GM11168 (cell line): Measurements from ENCODE around the gene BMPR1B.

ENCODE experiments used
- in situ Hi-C: fragments of 300-500 bp; cut with MboI; formaldehyde crosslinking; loops from one replicate; pipeline ENCODE4 v1.12.0; 2022; ENCODE audit warnings: low sequenced_read_pairs; ENCODE audit not compliant: unreplicated experiment

BMPR1B gene

DNA sequence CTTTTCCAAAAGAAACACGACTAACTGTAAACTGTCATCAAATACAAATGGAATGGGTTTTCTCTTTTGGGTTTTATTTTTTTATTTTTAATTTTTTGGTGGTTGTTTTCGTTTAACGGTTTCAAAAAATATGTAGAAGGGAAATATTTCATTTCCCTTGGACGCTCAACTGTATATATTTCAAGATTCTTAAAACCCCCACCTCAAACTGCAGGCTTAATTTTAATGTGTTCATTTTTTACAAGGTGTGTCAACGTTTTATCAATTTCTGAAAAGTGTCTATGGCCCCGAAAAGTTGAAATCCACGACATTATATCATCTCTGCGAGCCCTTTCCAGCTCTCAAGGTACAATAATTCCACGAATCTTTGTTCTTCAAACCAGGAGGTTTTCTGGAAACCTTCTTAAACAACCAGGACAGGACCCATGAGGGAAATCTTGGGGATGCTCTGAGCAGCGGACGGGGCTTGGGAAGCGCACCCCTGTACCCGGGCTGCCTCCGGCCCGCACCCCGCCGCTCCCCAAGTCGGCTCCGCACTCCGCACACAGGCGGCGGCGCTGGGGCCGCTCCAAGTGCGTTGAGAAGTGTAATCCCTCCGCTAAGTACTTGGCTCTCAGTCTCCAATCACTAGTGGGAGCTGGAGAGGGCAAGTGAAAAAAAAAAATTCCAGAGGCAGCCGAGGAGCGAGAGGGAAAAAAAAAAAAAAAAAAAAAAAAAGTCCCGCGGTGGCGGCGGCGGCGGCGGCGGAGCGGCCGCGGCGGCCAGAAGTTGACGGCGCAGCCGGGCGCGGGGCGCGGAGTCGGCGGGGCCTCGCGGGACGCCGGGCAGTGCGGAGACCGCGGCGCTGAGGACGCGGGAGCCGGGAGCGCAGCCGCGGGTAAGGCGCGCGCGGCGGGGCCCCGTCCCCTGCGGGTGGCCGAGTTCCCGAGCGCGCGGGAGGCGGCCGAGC lies at the start of gene BMPR1B:
Gene BMPR1B, plus strand, starts transcription at position 764 of the 949 bp plus-strand sequence. CDS start 346,470 bp downstream, outside the sequence.
- in situ Hi-C loops, result no loop called here

- in situ Hi-C loops, result no loop called here
Observed at GRCh38 chr4:94711635-94712034, 46.1 kb upstream of the BMPR1B start.

DNA sequence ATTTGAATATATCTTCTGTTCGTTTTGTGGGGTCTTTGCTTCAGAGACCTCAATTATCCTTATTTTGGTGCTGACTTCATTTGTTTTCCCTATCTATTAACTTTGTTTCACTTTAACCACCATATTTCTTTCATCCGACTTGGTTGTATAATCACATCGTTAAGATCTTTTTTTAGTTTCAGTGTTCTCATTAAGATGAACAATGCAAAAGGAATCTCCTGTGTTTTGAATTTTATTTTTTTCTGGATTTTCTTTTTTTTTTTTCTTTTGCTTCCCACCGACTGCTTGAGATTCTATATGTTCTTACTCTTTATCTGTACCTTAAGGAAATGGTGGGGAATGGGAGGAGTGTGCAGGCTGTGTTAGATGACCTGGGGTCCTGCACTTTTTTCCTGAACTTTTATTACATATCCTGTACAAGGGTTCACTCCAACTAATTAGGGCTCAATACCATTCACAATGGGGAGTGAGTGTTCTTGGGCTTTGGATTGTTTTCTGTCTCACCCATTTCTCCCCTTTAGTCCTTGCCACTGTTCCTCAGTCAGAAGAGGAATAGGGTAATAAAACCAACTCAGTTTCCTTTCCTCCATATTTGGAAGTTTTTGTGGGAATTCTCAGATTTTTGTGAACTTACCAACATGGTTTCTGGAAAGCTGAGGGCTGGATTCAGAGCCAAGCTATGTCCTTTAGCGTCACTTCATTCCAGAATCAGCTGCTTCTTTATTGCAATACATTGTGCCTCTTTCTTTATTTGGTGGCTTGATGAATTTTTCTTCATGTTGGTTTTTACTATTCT lies 43.2 kb upstream of the BMPR1B start:
- in situ Hi-C loops, result no loop called here

DNA sequence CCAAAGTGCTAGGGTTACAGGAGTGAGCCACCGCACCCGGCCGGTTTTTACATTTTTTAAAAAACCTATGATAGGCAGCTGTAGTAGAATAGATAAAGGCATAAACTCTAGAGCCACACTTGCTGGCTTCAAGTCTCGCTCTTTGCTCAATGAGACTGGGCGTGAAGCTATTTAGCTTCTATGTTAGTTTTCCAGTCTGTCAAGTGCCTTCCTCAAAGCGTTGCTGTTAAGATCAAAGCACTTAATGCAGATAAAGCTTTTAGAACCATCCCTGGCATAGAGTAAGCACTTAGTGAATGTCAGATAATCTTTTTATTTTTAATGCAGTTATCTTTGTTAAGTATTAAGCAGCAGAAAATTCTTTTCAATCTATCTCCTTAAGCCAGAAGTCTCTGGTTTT lies 42.0 kb upstream of the BMPR1B start:
- in situ Hi-C loops, result no loop called here

DNA sequence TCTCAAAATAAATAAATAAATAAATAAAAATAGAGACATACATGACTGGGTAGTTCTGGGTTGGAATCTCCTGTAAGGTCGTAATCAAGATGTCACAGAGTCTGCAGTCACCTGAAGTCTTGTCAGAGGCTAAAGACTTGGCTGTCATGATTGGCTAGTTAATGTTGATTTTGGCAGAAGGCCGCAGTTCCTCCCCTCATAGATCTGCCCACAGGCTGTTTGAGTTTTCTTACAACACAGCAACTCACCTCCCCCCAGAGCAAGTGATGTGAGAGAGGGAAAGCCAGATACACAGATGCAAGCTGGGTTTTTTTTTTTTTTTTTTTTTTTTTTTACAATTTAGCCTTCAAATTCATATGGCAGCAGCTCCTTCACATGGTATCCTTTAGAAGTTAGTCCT lies 36.4 kb upstream of the BMPR1B start:
- in situ Hi-C loops, result no loop called here

DNA sequence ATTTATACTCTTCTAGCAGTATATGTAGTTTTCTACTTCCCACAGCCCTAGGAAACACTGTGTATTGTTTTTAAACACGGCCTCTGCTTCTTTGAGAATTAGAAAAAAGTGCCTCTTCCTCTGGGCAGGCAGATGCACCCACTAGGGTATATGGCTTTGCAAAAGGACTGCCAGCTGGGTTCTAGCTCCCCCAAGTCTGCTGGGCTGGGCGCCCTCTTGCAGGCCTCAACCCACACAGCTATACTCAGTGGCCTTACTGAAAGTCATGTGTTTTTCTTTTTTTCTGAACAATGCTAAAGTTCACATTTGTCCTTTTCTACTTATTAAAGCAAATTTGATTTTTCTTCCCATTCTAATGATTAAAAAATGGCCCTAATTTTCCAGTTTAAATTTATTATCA lies 35.5 kb upstream of the BMPR1B start:
- in situ Hi-C loops, result no loop called here

- in situ Hi-C loops, result no loop called here
Observed at GRCh38 chr4:94722748-94723147, 35.0 kb upstream of the BMPR1B start.

DNA sequence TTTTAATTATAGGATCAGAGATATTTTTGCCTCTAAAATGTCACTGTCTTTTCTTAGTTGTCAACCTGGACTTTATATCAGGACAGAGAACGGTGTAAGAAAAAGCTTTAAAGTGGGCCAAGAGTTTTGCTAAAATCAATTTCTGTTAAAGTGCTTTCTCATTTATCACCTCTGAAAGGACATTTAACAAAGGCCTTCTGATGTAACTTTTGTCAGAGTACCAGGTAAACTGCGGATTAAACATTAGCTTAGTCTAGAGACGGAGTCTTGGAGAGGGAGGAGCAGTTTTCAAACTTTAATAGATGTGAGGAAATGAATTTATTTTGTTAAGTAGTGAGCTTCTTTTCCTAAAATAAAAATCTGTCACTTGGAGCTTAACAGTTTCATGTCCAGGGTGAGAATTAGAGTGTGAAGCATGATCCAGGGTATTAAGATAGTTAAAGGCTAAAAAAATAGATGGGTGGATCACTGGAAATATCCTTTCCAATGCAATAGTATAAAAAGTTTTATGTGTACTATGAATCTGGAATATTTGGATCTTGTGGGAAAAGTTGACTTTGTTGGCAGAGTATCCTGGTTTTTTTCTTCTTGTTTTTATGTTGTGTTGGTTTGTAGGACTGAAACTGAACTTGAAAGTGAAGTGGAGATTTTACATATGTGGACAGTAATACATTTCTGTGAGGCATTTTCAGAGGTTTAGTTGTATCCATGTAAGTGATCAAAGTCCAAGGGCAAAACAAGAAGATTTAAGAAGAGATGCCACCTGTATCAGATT lies 33.6 kb upstream of the BMPR1B start:
- in situ Hi-C loops, result no loop called here

DNA sequence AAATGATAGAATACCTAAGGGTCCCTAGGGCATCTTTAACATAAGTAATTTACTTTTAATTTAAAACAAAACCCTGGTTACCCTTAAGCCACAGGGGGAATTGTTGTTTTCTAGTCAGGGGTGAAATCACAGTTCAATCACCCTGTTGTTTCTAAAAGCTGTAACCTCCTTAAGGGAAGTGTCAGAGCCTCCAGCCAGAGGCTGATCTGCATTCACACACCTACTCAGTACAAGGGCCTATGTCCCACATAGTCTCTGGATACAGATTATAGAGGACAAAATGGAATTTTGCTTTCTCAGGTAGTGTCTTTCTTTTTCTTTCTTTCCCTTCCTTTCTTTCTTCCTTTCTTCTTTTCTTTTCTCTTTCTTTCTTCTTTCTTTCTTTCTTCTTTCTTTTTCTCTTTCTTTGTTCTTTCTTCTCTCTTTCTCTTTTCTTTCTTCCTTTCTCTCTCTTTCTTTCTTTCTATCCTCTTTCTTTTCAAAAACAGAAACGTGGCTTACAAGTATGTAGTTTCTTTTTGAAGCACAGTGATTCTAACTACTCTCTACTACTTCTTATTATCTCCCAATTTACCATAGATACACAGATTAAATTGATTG lies 31.1 kb upstream of the BMPR1B start:
- in situ Hi-C loops, result no loop called here

DNA sequence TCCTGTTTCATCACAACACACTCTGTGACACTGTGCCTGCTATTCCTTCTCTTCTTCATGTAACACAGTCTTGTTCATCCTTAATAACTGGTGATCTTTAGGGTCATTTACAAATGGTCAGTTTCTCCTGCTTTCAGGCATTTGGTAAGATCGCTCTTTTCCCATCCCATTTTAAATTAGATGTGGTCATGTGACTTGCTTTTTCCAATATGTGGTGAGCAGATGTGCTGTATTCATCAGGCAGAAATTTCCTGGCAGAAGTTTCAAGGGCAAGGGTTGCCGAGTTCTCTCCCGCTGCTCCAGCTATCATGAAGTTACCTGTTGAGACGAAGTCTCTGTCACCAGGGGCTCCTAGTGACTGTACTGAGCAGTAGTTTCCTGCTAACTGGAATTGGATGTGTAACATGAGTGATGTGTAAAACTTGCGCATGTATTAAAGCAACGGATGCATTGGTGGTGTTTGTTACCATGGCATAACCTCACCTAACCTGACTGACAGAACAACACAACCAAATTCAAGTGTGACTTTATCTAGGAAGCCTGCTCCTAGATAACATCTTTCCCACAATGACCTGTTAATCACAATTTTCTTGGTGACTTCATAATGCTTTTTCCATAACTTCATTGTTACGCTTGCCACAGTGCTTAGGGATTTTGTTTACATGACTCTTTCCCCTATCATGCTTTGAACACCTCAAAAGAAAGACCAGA lies 29.5 kb upstream of the BMPR1B start:
- in situ Hi-C loops, result no loop called here

- in situ Hi-C loops, result no loop called here
Observed at GRCh38 chr4:94732358-94732698, 25.4 kb upstream of the BMPR1B start.

GRCh38 chr4:94739741-94740140 lies 18.0 kb upstream of the BMPR1B start:
- in situ Hi-C loops, result no loop called here

- in situ Hi-C loops, result no loop called here
Observed at GRCh38 chr4:94741304-94741703, 16.5 kb upstream of the BMPR1B start.

DNA sequence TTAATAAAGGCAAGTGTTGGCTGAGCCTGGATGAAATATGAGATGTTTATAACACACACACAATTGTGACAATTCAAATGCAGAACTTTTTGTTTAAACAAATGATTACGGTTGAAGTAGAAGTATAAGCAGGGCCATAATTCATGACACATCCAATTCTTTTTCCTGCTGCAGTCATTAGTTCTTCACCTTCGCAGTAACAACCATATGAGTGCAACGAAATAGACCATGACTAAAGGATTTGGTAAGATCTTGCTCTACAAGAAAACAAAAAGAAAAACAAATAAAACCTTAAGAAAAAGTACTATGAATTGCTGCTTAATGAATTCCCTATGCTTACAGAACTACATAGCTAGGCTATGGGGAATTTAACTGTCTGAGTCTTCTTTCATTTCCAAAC lies 13.9 kb upstream of the BMPR1B start:
- in situ Hi-C loops, result no loop called here

DNA sequence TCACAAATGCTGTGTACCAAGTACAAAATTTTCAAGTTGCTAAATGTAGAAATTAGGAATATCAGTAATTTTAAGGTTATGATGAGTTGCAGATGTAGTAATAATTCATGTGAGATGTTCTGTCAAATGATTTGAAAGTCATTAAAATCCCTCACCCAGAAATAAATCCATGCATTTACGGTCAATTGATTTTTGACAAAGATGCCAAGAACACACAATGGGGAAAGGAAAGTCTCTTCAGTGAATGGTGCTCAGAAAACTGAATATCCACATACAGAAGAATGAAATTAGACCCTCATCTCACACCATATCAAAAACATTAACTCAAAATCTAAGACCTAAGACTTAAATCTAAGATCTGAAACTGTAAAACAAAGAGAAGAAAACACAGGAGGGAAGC lies 12.9 kb upstream of the BMPR1B start:
- in situ Hi-C loops, result no loop called here

DNA sequence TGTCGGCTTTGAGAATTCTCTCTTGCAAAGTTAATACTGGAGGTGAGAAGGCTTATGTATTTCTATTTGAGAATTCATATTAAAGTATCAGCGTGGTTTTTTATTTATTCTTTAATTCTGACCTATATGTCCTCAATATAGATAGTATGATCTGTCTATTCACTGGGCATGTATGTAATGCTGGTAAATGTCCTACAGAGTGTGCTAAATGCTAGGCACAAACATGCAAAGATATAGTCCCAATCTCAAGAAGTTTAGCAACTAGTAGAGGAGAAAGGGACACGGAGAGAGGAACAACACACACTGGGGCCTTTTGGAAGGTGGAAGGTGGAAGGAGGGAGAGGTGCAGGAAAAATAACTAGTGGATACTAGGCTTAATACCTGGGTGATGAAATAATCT lies 11.0 kb upstream of the BMPR1B start:
- in situ Hi-C loops, result no loop called here

- in situ Hi-C loops, result no loop called here
Observed at GRCh38 chr4:94758141-94758699, 465 bp downstream of the BMPR1B start.

GRCh38 chr4:94758700-94759399 lies 1.1 kb downstream of the BMPR1B start:
- in situ Hi-C loops, result no loop called here

GRCh38 chr4:94759767-94760211 lies 2.0 kb downstream of the BMPR1B start:
- in situ Hi-C loops, result no loop called here
